Measurements from ENCODE around the gene UBASH3B. TPM values are rescaled to one million over a fixed set of nuclear protein-coding genes. Genes with fewer than 3 reads are reported as not detected.

UBASH3B gene
- total RNA-seq, 1 donor from 2014 or later, result 4.3 TPM

- ChIA-PET CTCF (no interaction called here), POLR2A (no interaction called here)
- Mint-ChIP-seq H3K36me3 (ENCODE audit: low read depth) (no peaks in the 10 kb centered on the region), H3K27me3 (no peaks in the 10 kb centered on the region), H3K4me3 (no peak overlapping the region), H3K27ac (no peak overlapping the region), H3K4me1 (peaks cover 5% of the 10 kb centered on the region), H3K9me3 (no peaks in the 10 kb centered on the region)
- DNase-seq (no peak), ATAC-seq (ENCODE audit: low read depth) (no peak)
- intact Hi-C loops (cut with micrococcal nuclease), result no loop called here
- no peak for TF ChIP-seq CTCF (IDR thresholded peaks at IDR 0.05)
These were observed 25.5 kb downstream of the UBASH3B start for GRCh38 chr11:122681070-122681469.

GRCh38 chr11:122681735-122682134 lies 26.2 kb downstream of the UBASH3B start:
- no peak for ATAC-seq (ENCODE audit: low read depth)
- Mint-ChIP-seq H3K27me3 (no peaks in the 10 kb centered on the region), H3K36me3 (ENCODE audit: low read depth) (no peaks in the 10 kb centered on the region), H3K4me1 (peaks cover 7% of the 10 kb centered on the region), H3K4me3 (no peak overlapping the region), H3K27ac (no peak overlapping the region), H3K9me3 (no peaks in the 10 kb centered on the region)
- no peak for TF ChIP-seq CTCF (IDR thresholded peaks at IDR 0.05)
- CTCF ChIA-PET, result no interaction called here
- POLR2A ChIA-PET, result no interaction called here
- no peak for DNase-seq
- intact Hi-C loops (cut with micrococcal nuclease), result no loop called here

- Mint-ChIP-seq H3K27ac (no peak overlapping the region), H3K4me3 (no peak overlapping the region), H3K36me3 (ENCODE audit: low read depth) (no peaks in the 10 kb centered on the region), H3K27me3 (no peaks in the 10 kb centered on the region), H3K4me1 (peaks cover 6% of the 10 kb centered on the region), H3K9me3 (no peaks in the 10 kb centered on the region)
- ChIA-PET POLR2A (no interaction called here), CTCF (no interaction called here)
- intact Hi-C loops (cut with micrococcal nuclease), result no loop called here
- DNase-seq (no peak), ATAC-seq (ENCODE audit: low read depth) (no peak)
- no peak for TF ChIP-seq CTCF (IDR thresholded peaks at IDR 0.05)
These were observed 26.9 kb downstream of the UBASH3B start for GRCh38 chr11:122682464-122682863.

GRCh38 chr11:122685041-122685440 lies 29.5 kb downstream of the UBASH3B start:
- Mint-ChIP-seq H3K4me3 (no peak overlapping the region), H3K27ac (no peak overlapping the region), H3K36me3 (ENCODE audit: low read depth) (no peaks in the 10 kb centered on the region), H3K27me3 (no peaks in the 10 kb centered on the region), H3K9me3 (no peaks in the 10 kb centered on the region), H3K4me1 (peaks cover 8% of the 10 kb centered on the region)
- no peak for DNase-seq
- intact Hi-C loops (cut with micrococcal nuclease), result no loop called here
- ChIA-PET CTCF (no interaction called here), POLR2A (interaction anchor here (0.9 kb wide), 1 partner anchor 28 kb away, joined by 3 read pairs; no protein-coding TSS in a partner anchor)
- no peak for ATAC-seq (ENCODE audit: low read depth)
- TF ChIP-seq CTCF (IDR thresholded peaks at IDR 0.05), result no peak

GRCh38 chr11:122686111-122686510 lies 30.6 kb downstream of the UBASH3B start:
- H3K4me3 Mint-ChIP-seq, result no peak overlapping the region
- no peak for DNase-seq
- POLR2A ChIA-PET, result no interaction called here
- TF ChIP-seq CTCF (IDR thresholded peaks at IDR 0.05), result no peak
- no peak for ATAC-seq (ENCODE audit: low read depth)
- no peaks in the 10 kb centered on the region for H3K9me3 Mint-ChIP-seq
- CTCF ChIA-PET, result no interaction called here
- intact Hi-C loops (cut with micrococcal nuclease), result no loop called here
- no peak overlapping the region for H3K27ac Mint-ChIP-seq
- H3K36me3 Mint-ChIP-seq (ENCODE audit: low read depth), result no peaks in the 10 kb centered on the region
- peaks cover 16% of the 10 kb centered on the region for H3K4me1 Mint-ChIP-seq
- no peaks in the 10 kb centered on the region for H3K27me3 Mint-ChIP-seq

Measured in activated B cell treated with CpG ODN at 0.5 μM for 24 hours (primary cell).